Brain microvascular endothelial cell (primary cell): ENCODE measurements around the gene PHOX2B.
"Not testable (repeated sequence)": the region's sequence is repeated elsewhere in the genome, so short reads cannot be mapped to it uniquely, and the experiment has no call there.

Experiments
- DNase-seq: peaks from one replicate; pipeline ENCODE4 v3.0.0-alpha.2; 2020
- H3K27ac ChIP-seq: fragments of 250-450 bp; sonication (Bioruptor Pico); 2 replicates; pipeline ENCODE4 v1.5.1; 2020; ENCODE audit warnings: mild to moderate bottlenecking, moderate library complexity
- H3K27me3 ChIP-seq: fragments of 250-450 bp; sonication (Bioruptor Pico); replicated peaks from 2 replicates; pipeline ENCODE4 v1.5.1; 2020; ENCODE audit warnings: mild to moderate bottlenecking
- H3K36me3 ChIP-seq: fragments of 250-450 bp; sonication (Bioruptor Pico); replicated peaks from 2 replicates; pipeline ENCODE4 v1.5.1; 2020; ENCODE audit warnings: mild to moderate bottlenecking
- H3K4me3 ChIP-seq: 2 replicates; pipeline ENCODE4 v1.5.1; 2011; ENCODE audit warnings: low read depth, mild to moderate bottlenecking, control low read depth, low read length, moderate library complexity
- CTCF ChIP-seq: IDR thresholded peaks from 2 replicates; pipeline ENCODE4 v1.5.1; 2011; ENCODE audit warnings: low read depth, mild to moderate bottlenecking, moderate library complexity, low read length, control low read depth, inconsistent platforms; ENCODE audit errors: missing control alignments
- in situ Hi-C: cut with HindIII; loops from 2 replicates; pipeline ENCODE4 v1.10.0; 2017; ENCODE audit warnings: low sequenced_read_pairs, low pct_ligation_motif_present

PHOX2B gene

GRCh38 chr4:41712425-41712824, 36.1 kb downstream of the PHOX2B start:
- in situ Hi-C loops: no loop called here
- DNase-seq: no peak
- no peak overlapping the region for H3K4me3 ChIP-seq
- H3K36me3 ChIP-seq: no peaks in the 10 kb centered on the region
- H3K27ac ChIP-seq: no peak overlapping the region
- no peak for TF ChIP-seq CTCF
- no peaks in the 10 kb centered on the region for H3K27me3 ChIP-seq

- not testable (repeated sequence) for H3K4me3 ChIP-seq, H3K36me3 ChIP-seq, H3K27ac ChIP-seq
Measured at GRCh38 chr4:41711654-41712053, 36.9 kb downstream of the PHOX2B start.

GRCh38 chr4:41709844-41710481, 38.6 kb downstream of the PHOX2B start:
- DNase-seq: peak; percentile 36
- TF ChIP-seq CTCF: no peak
- in situ Hi-C loops: no loop called here
- Histone ChIP-seq H3K4me3 (no peak overlapping the region), H3K27ac (no peak overlapping the region), H3K27me3 (no peaks in the 10 kb centered on the region), H3K36me3 (no peaks in the 10 kb centered on the region)

More at GRCh38 chr4:41711654-41712053, 36.9 kb downstream of the PHOX2B start:
- H3K27me3 ChIP-seq, in situ Hi-C loops, DNase-seq: not testable (repeated sequence)

GRCh38 chr4:41703785-41704184, 44.7 kb downstream of the PHOX2B start:
- no peak for TF ChIP-seq CTCF
- H3K4me3 ChIP-seq: no peak overlapping the region
- in situ Hi-C loops: no loop called here
- DNase-seq: no peak
- no peaks in the 10 kb centered on the region for H3K36me3 ChIP-seq
- no peaks in the 10 kb centered on the region for H3K27me3 ChIP-seq
- no peak overlapping the region for H3K27ac ChIP-seq

- no peak overlapping the region for H3K27ac ChIP-seq
- no peaks in the 10 kb centered on the region for H3K27me3 ChIP-seq
- no peak for TF ChIP-seq CTCF
- in situ Hi-C loops: no loop called here
- H3K4me3 ChIP-seq: no peak overlapping the region
- H3K36me3 ChIP-seq: no peaks in the 10 kb centered on the region
- no peak for DNase-seq
Measured at GRCh38 chr4:41702770-41703169, 45.8 kb downstream of the PHOX2B start.

GRCh38 chr4:41701983-41702382, 46.5 kb downstream of the PHOX2B start:
- H3K27me3 ChIP-seq: no peaks in the 10 kb centered on the region

More at GRCh38 chr4:41701983-41702382, 46.5 kb downstream of the PHOX2B start:
- in situ Hi-C loops: no loop called here
- H3K27ac ChIP-seq: no peak overlapping the region
- H3K36me3 ChIP-seq: no peaks in the 10 kb centered on the region
- no peak for DNase-seq
- TF ChIP-seq CTCF: no peak
- H3K4me3 ChIP-seq: no peak overlapping the region
